D341Med (cell line): ENCODE results near the gene ANLN.
"Not testable (repeated sequence)": the region's sequence is repeated elsewhere in the genome, so short reads cannot be mapped to it uniquely, and the experiment has no call there.

Experiments
- DNase-seq: peaks from one replicate; pipeline ENCODE4 v3.0.0; 2012; ENCODE audit warnings: low spot score

ANLN gene

GRCh38 chr7:36389371-36390198, at the start of gene ANLN:
TSS of gene ANLN (plus strand) at chr7:36389862. CDS start at chr7:36390027, 165 bp downstream.
- peak; percentile 100 for DNase-seq

GRCh38 chr7:36343548-36343947, 46.1 kb upstream of the ANLN start:
- no peak for DNase-seq

GRCh38 chr7:36344622-36345021, 45.0 kb upstream of the ANLN start:
- no peak for DNase-seq

- DNase-seq, result no peak
These were observed 43.3 kb upstream of the ANLN start for GRCh38 chr7:36346260-36346831.

- DNase-seq, result no peak
These were observed 41.4 kb upstream of the ANLN start for GRCh38 chr7:36348256-36348655.

GRCh38 chr7:36348771-36349170, 40.9 kb upstream of the ANLN start:
- DNase-seq, result no peak

- DNase-seq, result no peak
These were observed 40.0 kb upstream of the ANLN start for GRCh38 chr7:36349626-36350025.

- no peak for DNase-seq
These were observed 34.2 kb upstream of the ANLN start for GRCh38 chr7:36355490-36355889.

GRCh38 chr7:36357054-36357453, 32.6 kb upstream of the ANLN start:
- DNase-seq, result no peak

GRCh38 chr7:36358589-36358988, 31.1 kb upstream of the ANLN start:
- no peak for DNase-seq

- peak; percentile 43 for DNase-seq
These were observed 29.4 kb upstream of the ANLN start for GRCh38 chr7:36360244-36360643.

GRCh38 chr7:36361227-36361626, 28.4 kb upstream of the ANLN start:
- DNase-seq, result no peak

GRCh38 chr7:36363515-36363914, 26.1 kb upstream of the ANLN start:
- no peak for DNase-seq

- no peak for DNase-seq
These were observed 23.5 kb upstream of the ANLN start for GRCh38 chr7:36366005-36366717.

GRCh38 chr7:36366718-36367560, 22.7 kb upstream of the ANLN start:
- peak; percentile 98 for DNase-seq

- DNase-seq, result no peak
These were observed 22.0 kb upstream of the ANLN start for GRCh38 chr7:36367561-36368077.

GRCh38 chr7:36368496-36368895, 21.2 kb upstream of the ANLN start:
- DNase-seq, result no peak

GRCh38 chr7:36369171-36369570, 20.5 kb upstream of the ANLN start:
- DNase-seq, result no peak

- no peak for DNase-seq
These were observed 19.6 kb upstream of the ANLN start for GRCh38 chr7:36370046-36370445.

GRCh38 chr7:36372156-36372555, 17.5 kb upstream of the ANLN start:
- DNase-seq, result no peak

GRCh38 chr7:36378555-36378954, 11.1 kb upstream of the ANLN start:
- DNase-seq, result not testable (repeated sequence)
